Muscle of leg (tissue), 11 donors: ENCODE measurements around the gene SLC9A3. TPM values are rescaled to one million over a fixed set of nuclear protein-coding genes. Genes with fewer than 3 reads are reported as not detected.
A peak's percentile ranks its signal among the peaks of the same experiment; 100 is the strongest.

Source experiments
- DNase-seq: peaks from one replicate; pipeline ENCODE4 v3.0.0; 2013
- H3K27ac ChIP-seq: one replicate; pipeline ENCODE4 v1.5.1; 2013; ENCODE audit warnings: mild to moderate bottlenecking, low read length, control low read depth
- H3K27me3 ChIP-seq: one replicate; pipeline ENCODE4 v1.6.1; 2013; ENCODE audit warnings: low read length; ENCODE audit not compliant: control insufficient read depth, insufficient read depth
- H3K36me3 ChIP-seq: one replicate; pipeline ENCODE4 v1.6.1; 2013; ENCODE audit warnings: low read length; ENCODE audit not compliant: control insufficient read depth, insufficient read depth
- H3K4me1 ChIP-seq: one replicate; pipeline ENCODE4 v1.6.1; 2013; ENCODE audit warnings: low read length; ENCODE audit not compliant: control insufficient read depth, insufficient read depth
- H3K4me3 ChIP-seq: one replicate; pipeline ENCODE4 v1.5.1; 2013; ENCODE audit warnings: low read length, control low read depth
- H3K9me3 ChIP-seq: replicated peaks from 2 replicates; pipeline ENCODE4 v1.6.1; 2013; ENCODE audit warnings: low read depth, low read length; ENCODE audit not compliant: control insufficient read depth
- WGBS: methylation state at CpG from one replicate; pipeline ENCODE4 v1.1.5; 2013; ENCODE audit warnings: missing lambda C conversion rate; ENCODE audit not compliant: insufficient coverage; 5-methylcytosine and 5-hydroxymethylcytosine counted together
- polyA plus RNA-seq, 8 donors: library from polyadenylated mRNA; unstranded; fragments of 120-200 nt; gene quantifications; one replicate each; pipeline versions ENCODE4 v1.2.1 to v1.2.3, GENCODE V29; 2013; ENCODE audit warnings: inconsistent platforms in 1 of 8, low replicate concordance in 1 of 8; ENCODE audit not compliant: insufficient read length in 8 of 8, insufficient read depth in 1 of 8
- total RNA-seq: library from RNA; stranded (reverse); fragments of 120-200 nt; gene quantifications from one replicate; pipeline ENCODE4 v1.2.4, GENCODE V29; 2013

Gene SLC9A3
- total and polyA plus RNA-seq, 9 donors = 1.2 to 8.2 (median 2.4) TPM

GRCh38 chr5:497090-497700 is 27.1 kb downstream of the SLC9A3 start:
- DNase-seq = no peak
- Histone ChIP-seq H3K36me3 (no peaks in the 10 kb centered on the region), H3K4me3 (no peak overlapping the region), H3K27ac (no peak overlapping the region), H3K4me1 (peaks cover 20% of the 10 kb centered on the region), H3K27me3 (peaks cover 57% of the 10 kb centered on the region), H3K9me3 (no peaks in the 10 kb centered on the region)
- WGBS = 65% methylated on average over 19 of the region's 22 CpGs

- DNase-seq = no peak
- no peaks in the 10 kb centered on the region for H3K9me3 ChIP-seq
- H3K4me3 ChIP-seq = no peak overlapping the region
- no peaks in the 10 kb centered on the region for H3K36me3 ChIP-seq
- H3K27ac ChIP-seq = no peak overlapping the region
- H3K27me3 ChIP-seq = peaks cover 52% of the 10 kb centered on the region
- H3K4me1 ChIP-seq = peaks cover 8% of the 10 kb centered on the region
- 7% methylated on average over 9 of the region's 19 CpGs for WGBS
Measured at GRCh38 chr5:496028-496427, 28.2 kb downstream of the SLC9A3 start.

DNA sequence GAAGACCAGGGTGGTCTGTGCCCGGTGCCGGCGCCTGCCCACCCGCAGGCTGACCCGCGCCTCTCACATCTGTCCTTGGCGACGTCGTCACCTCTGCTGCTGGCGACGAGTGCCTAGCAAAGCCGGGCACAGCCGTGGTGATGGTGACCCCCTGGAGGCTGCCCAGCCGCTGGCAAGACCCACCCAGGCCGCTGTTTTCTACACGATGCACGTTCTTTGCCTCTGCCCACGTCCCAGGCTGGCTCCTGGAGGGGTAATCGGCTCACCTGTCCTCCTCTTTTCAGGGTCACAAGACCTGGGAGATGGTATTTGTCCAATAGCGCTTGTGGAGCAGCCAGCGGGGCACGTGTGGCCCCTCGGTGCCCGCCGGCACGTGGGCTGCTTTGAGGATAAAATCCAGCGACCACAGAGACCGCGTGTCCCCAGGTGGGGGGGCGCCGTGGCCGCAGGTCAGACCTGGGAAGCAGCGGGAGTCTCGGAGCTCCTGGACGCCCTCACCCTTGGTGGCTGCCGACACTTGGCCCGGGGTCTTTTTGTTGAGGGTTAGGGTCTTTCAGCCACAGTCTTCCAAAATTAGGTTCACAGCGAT is 29.5 kb downstream of the SLC9A3 start:
- Histone ChIP-seq H3K36me3 (no peaks in the 10 kb centered on the region), H3K4me3 (no peak overlapping the region), H3K27ac (no peak overlapping the region), H3K27me3 (peaks cover 57% of the 10 kb centered on the region), H3K9me3 (no peaks in the 10 kb centered on the region), H3K4me1 (peaks cover 9% of the 10 kb centered on the region)
- DNase-seq = no peak
- 87% methylated on average over 37 of the region's 38 CpGs for WGBS

GRCh38 chr5:493758-494157 is 30.5 kb downstream of the SLC9A3 start:
- Histone ChIP-seq H3K9me3 (no peaks in the 10 kb centered on the region), H3K4me3 (no peak overlapping the region), H3K4me1 (peaks cover 18% of the 10 kb centered on the region), H3K36me3 (no peaks in the 10 kb centered on the region), H3K27me3 (peaks cover 52% of the 10 kb centered on the region), H3K27ac (no peak overlapping the region)
- no peak for DNase-seq
- 54% methylated on average over 12 of the region's 13 CpGs for WGBS

DNA sequence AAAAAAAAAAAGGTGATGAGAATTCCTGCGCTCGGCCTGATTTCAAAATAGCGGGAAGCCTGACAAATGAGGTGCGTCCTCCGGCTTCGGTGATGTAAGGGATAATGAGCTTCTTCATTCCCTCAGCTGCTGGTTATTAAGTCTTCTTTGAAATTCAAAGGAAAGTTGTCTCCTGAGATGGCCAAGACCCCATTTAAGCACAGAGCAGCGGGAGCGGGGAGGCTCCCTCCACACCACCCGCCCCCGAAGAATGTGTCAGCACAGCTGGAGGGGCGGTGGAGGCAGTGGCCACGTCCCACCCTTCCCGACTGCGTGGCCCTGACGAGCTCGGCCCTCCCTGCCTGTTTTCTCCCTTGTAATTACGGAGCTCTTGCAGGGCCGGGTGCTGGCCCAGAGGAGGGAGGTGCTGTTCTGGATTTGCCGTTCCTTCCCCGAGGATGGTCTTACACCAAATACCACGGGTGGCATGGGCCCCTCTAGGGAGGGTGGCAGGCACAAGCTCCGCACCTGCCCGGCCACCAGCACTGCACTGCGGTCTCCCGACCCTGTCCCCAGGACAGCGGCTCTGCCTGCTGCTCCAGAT is 31.0 kb downstream of the SLC9A3 start:
- Histone ChIP-seq H3K4me3 (no peak overlapping the region), H3K27ac (no peak overlapping the region), H3K27me3 (peaks cover 50% of the 10 kb centered on the region), H3K9me3 (no peaks in the 10 kb centered on the region), H3K4me1 (peaks cover 18% of the 10 kb centered on the region), H3K36me3 (no peaks in the 10 kb centered on the region)
- 22% methylated on average over 15 of the region's 26 CpGs for WGBS
- DNase-seq = peak; percentile 57

GRCh38 chr5:492314-492893 is 31.8 kb downstream of the SLC9A3 start:
- WGBS = 52% methylated on average over 16 of the region's 18 CpGs
- peaks cover 18% of the 10 kb centered on the region for H3K4me1 ChIP-seq

GRCh38 chr5:491856-492155 is 32.4 kb downstream of the SLC9A3 start:
- no peaks in the 10 kb centered on the region for H3K36me3 ChIP-seq
- H3K4me1 ChIP-seq = peaks cover 18% of the 10 kb centered on the region
- WGBS = 88% methylated on average over 18 of the region's 19 CpGs
- no peaks in the 10 kb centered on the region for H3K9me3 ChIP-seq
- H3K4me3 ChIP-seq = no peak overlapping the region
- DNase-seq = no peak
- no peak overlapping the region for H3K27ac ChIP-seq
- H3K27me3 ChIP-seq = peaks cover 43% of the 10 kb centered on the region

More at GRCh38 chr5:492314-492893, 31.8 kb downstream of the SLC9A3 start:
- DNase-seq = no peak
- Histone ChIP-seq H3K4me3 (no peak overlapping the region), H3K9me3 (no peaks in the 10 kb centered on the region), H3K27me3 (peaks cover 45% of the 10 kb centered on the region), H3K36me3 (no peaks in the 10 kb centered on the region), H3K27ac (no peak overlapping the region)

GRCh38 chr5:491119-491855 is 33.0 kb downstream of the SLC9A3 start:
- no peaks in the 10 kb centered on the region for H3K36me3 ChIP-seq
- H3K9me3 ChIP-seq = no peaks in the 10 kb centered on the region
- peaks cover 18% of the 10 kb centered on the region for H3K4me1 ChIP-seq
- H3K4me3 ChIP-seq = no peak overlapping the region
- H3K27ac ChIP-seq = no peak overlapping the region
- 80% methylated on average over 48 of the region's 52 CpGs for WGBS
- H3K27me3 ChIP-seq = peaks cover 45% of the 10 kb centered on the region
- no peak for DNase-seq

GRCh38 chr5:490116-491106 is 33.8 kb downstream of the SLC9A3 start:
- H3K9me3 ChIP-seq = no peaks in the 10 kb centered on the region
- H3K4me3 ChIP-seq = no peak overlapping the region
- 66% methylated on average over 44 of the region's 48 CpGs for WGBS
- peaks cover 18% of the 10 kb centered on the region for H3K4me1 ChIP-seq
- no peak for DNase-seq
- H3K27me3 ChIP-seq = peaks cover 46% of the 10 kb centered on the region
- H3K27ac ChIP-seq = no peak overlapping the region
- H3K36me3 ChIP-seq = no peaks in the 10 kb centered on the region
